Kidney glomerular epithelial cell (primary cell): ENCODE measurements around the gene TMC1.
"Not testable (repeated sequence)": the region's sequence is repeated elsewhere in the genome, so short reads cannot be mapped to it uniquely, and the experiment has no call there.

Source experiments
- DNase-seq: peaks from one replicate; lab custom pipeline; 2025; lab: John Stamatoyannopoulos, UW

TMC1 gene

DNA sequence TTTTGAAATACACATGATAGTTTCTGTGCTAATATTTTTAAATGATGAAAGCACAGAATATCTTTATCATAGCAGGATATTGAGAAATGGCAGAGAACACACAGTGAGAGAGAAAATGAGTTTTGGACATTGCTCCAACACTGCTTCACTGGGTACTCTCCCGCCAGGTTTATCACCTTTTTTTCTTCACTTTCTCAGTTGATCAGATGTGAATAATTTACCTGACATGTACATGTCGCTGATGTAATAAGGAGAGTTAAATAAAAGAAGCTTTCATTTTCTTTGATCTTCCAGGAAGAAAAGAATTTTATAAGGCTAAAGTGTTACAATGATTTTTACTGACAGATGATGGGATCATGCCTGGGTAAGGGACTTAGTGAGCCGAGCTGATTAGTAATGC is 297.0 kb downstream of the TMC1 start:
- no peak for DNase-seq

GRCh38 chr9:72823971-72824370 is 302.6 kb downstream of the TMC1 start:
- no peak for DNase-seq

GRCh38 chr9:72826996-72827949 is 305.9 kb downstream of the TMC1 start:
- DNase-seq, result no peak

- peak; percentile 75 for DNase-seq
Observed at GRCh38 chr9:72827950-72828731, 306.7 kb downstream of the TMC1 start.

DNA sequence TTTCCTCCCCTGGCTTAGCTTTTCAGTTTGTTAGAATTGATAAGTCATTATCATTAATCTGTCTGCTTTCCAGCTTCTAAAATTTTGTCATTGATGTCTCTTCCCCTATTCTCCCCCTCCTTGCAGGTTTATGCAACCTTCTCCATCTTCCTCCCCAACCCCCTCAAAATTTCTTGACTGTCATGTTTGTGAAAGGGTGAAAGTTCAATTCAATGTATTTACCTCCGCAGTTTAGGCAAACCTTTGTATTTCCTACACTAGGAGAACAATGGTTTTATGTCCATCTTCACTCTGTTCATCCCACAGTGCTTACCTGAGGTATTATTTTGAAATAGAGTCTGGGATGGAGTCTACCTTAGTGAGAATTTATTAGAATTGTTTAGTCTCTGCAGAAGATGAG is 313.6 kb downstream of the TMC1 start:
- no peak for DNase-seq

DNA sequence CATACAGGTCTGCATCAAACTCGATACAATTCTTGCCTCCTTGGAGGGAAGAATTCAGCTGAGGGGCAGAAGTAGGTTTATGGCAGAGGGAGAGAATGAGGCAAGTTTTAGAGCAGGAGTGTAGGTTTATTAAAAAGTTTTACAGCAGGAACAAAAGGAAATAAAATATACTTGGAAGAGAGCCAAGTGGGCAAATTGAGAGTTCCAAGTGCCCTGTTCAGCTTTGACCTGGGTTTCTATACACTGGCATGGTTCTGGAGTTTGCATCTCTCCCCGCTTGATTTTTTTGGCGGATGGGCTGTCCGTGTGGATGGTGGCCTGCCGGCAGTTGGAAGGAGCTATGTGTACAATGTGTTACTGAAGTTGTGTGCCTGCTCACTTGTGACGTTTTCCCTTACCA is 315.4 kb downstream of the TMC1 start:
- DNase-seq, result no peak

DNA sequence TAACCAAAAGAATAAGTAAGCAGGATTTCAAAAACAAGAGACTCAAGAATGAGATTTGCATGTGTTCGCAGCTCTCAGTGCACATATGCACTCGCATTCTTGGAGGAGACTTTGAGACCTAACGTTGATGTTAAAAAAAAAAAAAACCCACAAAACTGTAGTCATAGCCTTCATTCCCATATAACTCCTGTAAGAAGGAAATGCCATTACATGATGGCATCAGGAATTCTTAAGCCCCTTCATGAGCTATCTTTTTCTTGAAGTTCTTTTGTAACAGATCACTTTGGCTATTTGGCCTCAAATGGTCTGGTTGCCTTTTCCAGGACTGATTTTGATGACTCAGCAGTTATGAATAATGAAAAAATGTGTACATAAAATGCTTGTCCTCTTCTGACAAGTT is 317.7 kb downstream of the TMC1 start:
- DNase-seq, result no peak

DNA sequence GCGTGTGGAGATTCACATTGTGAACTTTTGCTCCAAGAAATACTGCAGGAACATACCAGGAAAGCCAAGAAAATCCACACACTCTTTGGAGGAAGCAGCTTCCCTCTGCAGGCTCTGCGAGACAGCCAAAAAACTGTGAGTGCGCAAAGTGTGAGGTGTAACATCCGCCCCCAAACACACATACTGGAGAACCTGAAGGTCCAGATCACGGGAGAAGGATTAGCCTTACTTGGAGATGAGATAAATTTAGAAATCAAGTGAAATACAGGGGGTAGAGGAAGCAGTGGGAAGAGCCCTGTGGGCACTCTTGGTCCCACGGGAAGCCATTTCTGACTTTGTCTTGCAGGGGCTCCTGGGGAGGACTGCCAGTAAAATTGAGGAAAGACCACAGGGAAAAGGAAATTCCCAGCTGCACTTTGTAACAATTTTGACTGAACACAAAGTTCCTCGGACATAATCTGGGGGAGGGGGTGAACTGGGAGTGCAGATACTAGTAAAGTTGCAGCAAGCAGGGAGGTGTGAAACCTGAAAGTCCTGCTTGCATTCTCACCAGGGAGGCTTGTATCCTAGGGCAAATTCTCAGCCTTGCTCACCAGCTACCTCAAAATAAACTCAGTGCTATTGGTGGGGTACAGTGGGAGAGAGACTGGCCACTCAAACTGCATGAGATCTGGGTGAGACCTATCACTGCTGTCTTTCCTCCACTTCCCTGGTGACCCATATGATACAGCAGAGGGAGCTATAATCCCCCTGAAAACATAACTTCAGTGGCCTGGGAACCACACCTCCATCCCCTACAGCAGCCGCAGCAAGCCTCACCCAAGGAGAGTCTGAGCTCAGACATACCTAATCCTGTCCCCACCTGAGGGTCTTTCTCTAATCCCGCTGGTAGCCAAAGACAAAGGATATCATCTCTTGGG is 322.4 kb downstream of the TMC1 start:
- no peak for DNase-seq

DNA sequence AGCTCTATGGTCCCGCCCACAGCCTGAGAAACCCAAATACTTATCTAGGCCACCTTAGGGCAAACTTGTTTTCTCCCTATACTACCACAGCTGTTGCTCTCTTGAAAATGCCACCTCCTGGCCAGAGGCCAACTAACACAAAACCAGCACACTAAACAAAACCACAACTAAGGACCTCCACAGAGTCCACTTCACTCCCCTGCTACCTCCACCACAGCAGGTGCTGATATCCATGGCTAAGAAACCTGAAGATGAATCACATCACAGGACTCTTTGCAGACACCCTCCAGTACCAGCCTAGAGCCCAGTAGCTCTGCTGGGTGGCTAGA is 323.0 kb downstream of the TMC1 start:
- DNase-seq, result no peak

DNA sequence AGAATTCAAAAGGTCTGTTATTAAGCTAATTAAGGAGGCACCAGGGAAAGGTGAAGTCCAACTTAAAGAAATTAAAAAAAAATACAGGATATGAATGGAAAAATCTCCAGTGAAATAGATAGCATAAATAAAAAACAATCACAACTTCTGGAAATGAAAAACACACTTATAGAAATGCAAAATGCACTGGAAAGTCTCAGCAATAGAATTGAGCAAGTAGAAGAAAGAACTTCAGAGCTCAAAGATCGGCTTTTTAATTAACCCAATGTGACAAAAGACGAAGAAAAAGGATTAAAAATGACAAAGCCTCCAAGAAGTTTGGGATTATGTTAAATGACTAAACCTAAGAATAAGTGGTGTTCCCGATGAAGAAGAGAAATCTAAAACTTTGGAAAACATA is 323.6 kb downstream of the TMC1 start:
- DNase-seq, result not testable (repeated sequence)

- DNase-seq, result not testable (repeated sequence)
Observed at GRCh38 chr9:72850209-72850608, 328.8 kb downstream of the TMC1 start.

DNA sequence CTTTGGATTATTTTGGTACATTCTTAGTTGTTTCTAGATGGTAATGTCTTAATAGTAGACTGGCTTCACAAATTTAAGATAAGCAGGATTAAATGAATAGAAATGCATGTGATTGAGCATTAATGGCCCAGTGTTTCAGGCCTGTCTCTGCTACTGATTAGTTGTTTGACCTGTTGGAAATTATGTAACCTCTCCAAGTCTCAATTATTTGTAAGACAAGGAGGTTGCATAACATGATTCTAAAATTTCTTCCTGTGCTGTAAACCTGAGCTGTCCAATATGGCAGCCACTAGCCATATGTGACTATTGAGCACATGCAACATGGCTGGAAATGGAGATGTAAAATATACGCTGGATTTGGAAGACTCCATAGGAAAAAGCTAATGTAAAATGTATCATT is 333.9 kb downstream of the TMC1 start:
- no peak for DNase-seq

DNA sequence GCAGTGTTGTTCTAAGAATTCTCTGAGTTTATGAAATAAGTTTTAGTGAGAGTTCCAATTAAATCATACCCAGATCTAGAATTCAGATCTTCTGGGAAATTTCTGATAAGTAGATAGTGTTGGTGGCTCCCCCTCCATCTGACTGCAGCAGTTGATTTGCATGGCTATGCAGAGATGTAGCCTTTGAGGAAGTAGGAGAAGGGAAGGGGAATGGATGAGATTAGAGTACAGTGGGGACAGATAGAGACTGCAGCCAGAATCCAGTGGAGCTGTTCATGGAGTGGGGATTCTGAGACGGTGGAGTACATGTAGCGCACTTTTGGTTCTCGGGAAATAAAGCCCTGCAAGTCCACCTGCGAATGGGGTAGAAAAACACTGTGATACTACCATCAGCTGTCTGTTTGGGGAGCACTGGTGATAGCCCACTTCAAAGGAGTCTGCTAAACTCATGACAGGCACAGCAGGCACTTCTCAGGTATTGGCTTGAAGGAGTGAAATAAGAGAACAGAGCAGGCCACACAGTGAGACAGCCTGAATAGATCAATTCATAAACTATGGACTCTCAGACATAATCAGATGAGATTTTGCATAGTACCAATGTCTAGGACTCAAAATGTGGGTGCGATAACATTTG is 334.6 kb downstream of the TMC1 start:
- DNase-seq, result no peak

GRCh38 chr9:72856972-72857623 is 335.7 kb downstream of the TMC1 start:
- DNase-seq, result peak; percentile 29

- no peak for DNase-seq
Observed at GRCh38 chr9:72857624-72857996, 336.2 kb downstream of the TMC1 start.

DNA sequence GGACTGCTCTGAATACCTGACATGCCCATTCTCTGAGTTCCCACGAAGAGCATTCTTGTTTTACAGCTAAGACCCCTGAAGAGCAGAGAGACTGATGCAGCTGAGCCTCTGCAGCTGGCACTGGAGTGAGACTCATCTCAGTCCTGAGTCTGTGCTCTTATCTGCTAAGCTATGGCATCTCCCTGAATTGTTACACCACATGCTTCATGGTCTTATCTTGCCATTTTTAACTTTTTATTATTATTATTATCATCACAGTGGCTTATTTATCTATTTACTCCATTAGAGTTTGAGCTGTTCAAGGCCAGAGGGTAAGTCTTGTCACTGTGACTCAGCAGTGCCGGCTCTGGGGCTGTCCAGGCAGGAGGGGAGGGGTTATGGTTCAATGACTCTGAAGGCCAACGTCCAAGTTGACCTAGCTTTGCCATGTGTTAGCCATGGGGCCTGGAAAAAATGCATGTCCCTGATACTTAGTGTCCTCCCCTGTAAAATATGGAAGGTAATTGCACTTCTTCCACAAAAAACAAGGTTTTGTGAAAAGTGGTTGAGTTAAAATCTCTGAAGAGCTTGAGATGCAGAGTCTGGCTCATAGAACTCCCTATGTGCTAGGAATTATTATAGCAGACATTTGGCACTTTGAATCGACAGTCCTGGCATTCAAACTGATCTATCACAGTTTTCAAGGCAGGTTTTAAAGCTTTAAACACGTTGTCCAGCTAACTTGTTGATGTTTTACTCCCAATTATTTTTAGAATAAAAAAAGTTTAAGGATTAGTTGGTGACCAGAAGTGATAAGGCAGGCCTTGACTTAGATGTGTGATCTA is 336.9 kb downstream of the TMC1 start:
- DNase-seq, result no peak

DNA sequence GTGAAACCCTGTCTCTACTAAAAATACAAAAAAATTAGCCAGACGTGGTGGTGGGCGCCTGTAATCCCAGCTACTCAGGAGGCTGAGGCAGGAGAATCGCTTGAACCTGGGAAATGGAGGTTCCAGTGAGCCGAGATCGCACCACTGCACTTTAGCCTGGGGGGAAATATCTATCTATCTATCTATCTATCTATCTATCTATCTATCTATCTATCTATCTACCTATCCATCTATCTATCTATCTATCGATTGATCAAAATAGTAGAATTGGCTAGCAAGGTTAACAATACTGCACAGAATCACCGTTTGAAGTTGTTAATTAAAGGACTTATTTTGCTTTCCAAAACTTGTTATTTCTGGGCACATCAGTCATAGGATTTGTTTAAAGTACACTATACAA is 341.4 kb downstream of the TMC1 start:
- not testable (repeated sequence) for DNase-seq

GRCh38 chr9:72863456-72864094 is 342.2 kb downstream of the TMC1 start:
- DNase-seq, result no peak

GRCh38 chr9:72864327-72864726 is 342.9 kb downstream of the TMC1 start:
- no peak for DNase-seq

GRCh38 chr9:72871685-72872084 is 350.3 kb downstream of the TMC1 start:
- peak; percentile 32 for DNase-seq
